Peyer's patch (tissue), 4 donors: Measurements from ENCODE around the gene COL23A1. TPM values are rescaled to one million over a fixed set of nuclear protein-coding genes. Genes with fewer than 3 reads are reported as not detected.

Experiments used
- DNase-seq, 3 donors: peaks; one replicate each; pipeline ENCODE4 v3.0.0-alpha.2; 2017 to 2019
- H3K27ac ChIP-seq, 4 donors: fragments of 200-600 bp; sonication (generic); one replicate each; pipeline ENCODE4 v1.5.1; 2016 to 2019
- H3K27me3 ChIP-seq, 2 donors: fragments of 200-600 bp; sonication (generic); one replicate each; pipeline ENCODE4 v1.5.1; 2019
- H3K36me3 ChIP-seq, 3 donors: fragments of 200-600 bp; sonication (generic); one replicate each; pipeline ENCODE4 v1.5.1; 2016 to 2019
- H3K4me1 ChIP-seq, 4 donors: fragments of 200-600 bp; sonication (generic); one replicate each; pipeline ENCODE4 v1.5.1; 2016 to 2019
- H3K4me3 ChIP-seq, 4 donors: fragments of 200-600 bp; sonication (generic); 1 replicate in 3 of 4; 2 replicates in 1 of 4; pipeline ENCODE4 v1.5.1; 2016 to 2019; ENCODE audit warnings: mild to moderate bottlenecking in 1 of 4
- H3K9me3 ChIP-seq, 4 donors: fragments of 200-600 bp; sonication (generic); one replicate each; pipeline ENCODE4 v1.5.1; 2016 to 2019; ENCODE audit warnings: mild to moderate bottlenecking in 1 of 4
- CTCF ChIP-seq, 6 experiments: fragments of 450-650 bp in 4 of 6; fragments of 200-600 bp in 2 of 6; sonication (generic) in 1 of 6; IDR thresholded peaks; one replicate each; pipeline ENCODE4 v1.5.1; 2017 to 2019; ENCODE audit warnings: antibody characterized with exemption in 6 of 6, mild to moderate bottlenecking in 3 of 6, moderate library complexity in 1 of 6
- POLR2A ChIP-seq, 2 donors: fragments of 450-650 bp; IDR thresholded peaks; one replicate each; pipeline ENCODE4 v1.5.1; 2017; ENCODE audit warnings: antibody characterized with exemption in 2 of 2, mild to moderate bottlenecking in 2 of 2, moderate library complexity in 2 of 2
- total RNA-seq, 4 donors: library from RNA; depleted of rRNA; stranded (reverse); fragments of >200 nt; gene quantifications; one replicate each; pipeline ENCODE4 v1.1.0, GENCODE V29; 2016

The COL23A1 gene
- total RNA-seq, 4 donors from 2014 or later: 0.57 to 5.8 (median 1.2) TPM; not detected in 1

GRCh38 chr5:178418471-178419010 lies 171.7 kb downstream of the COL23A1 start:
- no peak for DNase-seq
- TF ChIP-seq POLR2A (IDR thresholded peaks at IDR 0.05): no peak
- TF ChIP-seq CTCF (IDR thresholded peaks at IDR 0.05): no peak
- Histone ChIP-seq H3K27me3 (no peaks in the 10 kb centered on the region), H3K4me1 (no peaks in the 10 kb centered on the region), H3K4me3 (no peak overlapping the region), H3K36me3 (no peaks in the 10 kb centered on the region), H3K9me3 (no peaks in the 10 kb centered on the region), H3K27ac (no peak overlapping the region)

- H3K36me3 ChIP-seq: no peaks in the 10 kb centered on the region
- H3K9me3 ChIP-seq: no peaks in the 10 kb centered on the region
- no peaks in the 10 kb centered on the region for H3K4me1 ChIP-seq
- DNase-seq: no peak
- H3K4me3 ChIP-seq: no peak overlapping the region
- no peak overlapping the region for H3K27ac ChIP-seq
- TF ChIP-seq CTCF (IDR thresholded peaks at IDR 0.05) (no peak), POLR2A (IDR thresholded peaks at IDR 0.05) (no peak)
- H3K27me3 ChIP-seq: no peaks in the 10 kb centered on the region
Observed at GRCh38 chr5:178418031-178418430, 172.2 kb downstream of the COL23A1 start.

- no peak for DNase-seq
- Histone ChIP-seq H3K4me1 (no peaks in the 10 kb centered on the region), H3K27me3 (no peaks in the 10 kb centered on the region), H3K9me3 (no peaks in the 10 kb centered on the region), H3K36me3 (no peaks in the 10 kb centered on the region), H3K4me3 (no peak overlapping the region), H3K27ac (no peak overlapping the region)
- TF ChIP-seq CTCF (IDR thresholded peaks at IDR 0.05) (no peak), POLR2A (IDR thresholded peaks at IDR 0.05) (no peak)
Observed at GRCh38 chr5:178417391-178417811, 172.8 kb downstream of the COL23A1 start.

- Histone ChIP-seq H3K4me1 (no peaks in the 10 kb centered on the region), H3K4me3 (no peak overlapping the region), H3K36me3 (no peaks in the 10 kb centered on the region), H3K9me3 (no peaks in the 10 kb centered on the region), H3K27me3 (no peaks in the 10 kb centered on the region), H3K27ac (no peak overlapping the region)
- no peak for DNase-seq
- TF ChIP-seq CTCF (IDR thresholded peaks at IDR 0.05): no peak
- TF ChIP-seq POLR2A (IDR thresholded peaks at IDR 0.05): no peak
Observed at GRCh38 chr5:178416919-178417318, 173.3 kb downstream of the COL23A1 start.

- Histone ChIP-seq H3K27me3 (no peaks in the 10 kb centered on the region), H3K4me1 (no peaks in the 10 kb centered on the region), H3K4me3 (no peak overlapping the region), H3K9me3 (no peaks in the 10 kb centered on the region), H3K27ac (no peak overlapping the region), H3K36me3 (no peaks in the 10 kb centered on the region)
- DNase-seq: no peak
- TF ChIP-seq POLR2A (IDR thresholded peaks at IDR 0.05) (no peak), CTCF (IDR thresholded peaks at IDR 0.05) (no peak)
Observed at GRCh38 chr5:178416206-178416882, 173.8 kb downstream of the COL23A1 start.
